GM19193 (cell line): ENCODE results near the gene UNKL.

Experiments used
- POLR2A ChIP-seq: IDR thresholded peaks from 4 replicates; pipeline ENCODE4 v1.6.1; 2011; ENCODE audit not compliant: insufficient read depth, insufficient read length; ENCODE audit errors: extremely low read depth

Gene UNKL

GRCh38 chr16:1351215-1351581 lies 63.3 kb downstream of the UNKL start:
- no peak for TF ChIP-seq POLR2A

DNA sequence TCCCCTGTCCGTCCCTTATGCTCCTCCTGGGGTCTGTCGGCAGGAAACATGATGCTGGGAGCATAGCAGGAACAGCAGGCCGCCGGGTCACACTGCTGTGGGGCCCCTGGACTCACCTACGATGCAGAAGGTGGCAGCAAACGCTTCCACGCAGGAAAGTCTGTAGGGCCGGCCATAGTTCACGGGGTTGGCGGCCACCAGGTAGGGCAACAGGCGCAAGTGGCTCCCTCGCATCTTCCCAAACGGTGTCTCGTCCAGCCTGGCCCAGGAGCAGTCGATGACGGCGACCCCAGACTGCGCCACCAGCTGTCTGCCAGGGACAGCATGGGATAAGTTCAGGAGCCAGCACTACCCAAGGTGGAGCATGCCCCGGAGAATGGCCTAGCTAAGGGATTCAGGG lies 63.8 kb downstream of the UNKL start:
- TF ChIP-seq POLR2A: no peak

DNA sequence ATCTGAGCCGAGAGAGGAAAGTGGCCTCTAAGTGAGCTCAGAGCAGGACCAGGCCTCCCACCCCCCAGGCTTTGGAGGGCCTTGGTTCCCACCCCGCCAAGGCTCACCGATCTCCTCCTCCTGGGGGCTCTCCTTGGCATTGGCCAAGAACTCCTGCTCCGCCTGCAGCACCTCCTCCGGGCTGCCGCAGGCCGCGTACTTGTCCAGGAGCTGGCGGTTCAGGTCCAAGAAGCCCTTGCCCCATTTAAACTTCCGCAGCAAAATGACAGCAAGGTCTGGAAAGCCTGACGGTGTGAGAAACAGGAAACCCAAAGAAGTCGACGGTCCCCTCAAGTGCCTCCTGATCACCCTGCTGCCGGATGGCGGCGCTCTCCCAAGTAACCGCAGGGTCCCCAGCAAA lies 64.6 kb downstream of the UNKL start:
- TF ChIP-seq POLR2A: no peak

DNA sequence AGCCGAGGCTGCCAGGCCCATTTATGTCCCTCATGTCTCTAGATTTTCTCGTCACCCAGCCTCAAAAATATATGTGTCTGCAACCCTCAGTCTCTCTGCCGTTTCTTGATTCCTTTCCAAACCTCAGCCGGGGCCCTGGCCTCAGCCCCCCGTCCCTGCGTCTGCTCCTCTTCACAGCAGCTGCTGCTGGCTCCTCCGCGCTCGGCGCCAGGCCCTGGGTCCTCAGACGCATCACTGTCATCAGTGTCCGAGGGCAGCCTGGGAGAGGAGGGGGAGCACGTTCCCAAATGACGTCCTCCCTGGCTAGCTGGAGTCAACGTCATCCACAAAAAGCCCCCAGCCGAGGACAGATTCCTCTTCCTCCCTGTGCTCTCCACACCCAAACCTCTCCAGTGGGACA lies 65.2 kb downstream of the UNKL start:
- TF ChIP-seq POLR2A: no peak

GRCh38 chr16:1348926-1349325 lies 65.6 kb downstream of the UNKL start:
- TF ChIP-seq POLR2A: no peak

GRCh38 chr16:1348441-1348840 lies 66.1 kb downstream of the UNKL start:
- no peak for TF ChIP-seq POLR2A

DNA sequence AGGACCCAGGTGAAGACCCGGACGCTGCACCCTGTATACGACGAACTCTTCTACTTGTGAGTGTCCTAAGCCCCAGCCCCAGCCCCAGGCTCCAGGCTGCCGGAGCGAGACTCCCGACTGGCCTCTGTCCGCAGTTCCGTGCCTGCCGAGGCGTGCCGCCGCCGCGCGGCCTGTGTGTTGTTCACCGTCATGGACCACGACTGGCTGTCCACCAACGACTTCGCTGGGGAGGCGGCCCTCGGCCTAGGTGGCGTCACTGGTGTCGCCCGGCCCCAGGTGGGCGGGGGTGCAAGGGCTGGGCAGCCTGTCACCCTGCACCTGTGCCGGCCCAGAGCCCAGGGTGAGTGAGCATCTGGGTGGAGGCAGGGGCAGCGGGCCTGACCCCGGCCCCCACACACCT lies 66.5 kb downstream of the UNKL start:
- no peak for TF ChIP-seq POLR2A

GRCh38 chr16:1347286-1347855 lies 67.1 kb downstream of the UNKL start:
- TF ChIP-seq POLR2A: no peak

- no peak for TF ChIP-seq POLR2A
Measured at GRCh38 chr16:1346422-1347285, 67.8 kb downstream of the UNKL start.

DNA sequence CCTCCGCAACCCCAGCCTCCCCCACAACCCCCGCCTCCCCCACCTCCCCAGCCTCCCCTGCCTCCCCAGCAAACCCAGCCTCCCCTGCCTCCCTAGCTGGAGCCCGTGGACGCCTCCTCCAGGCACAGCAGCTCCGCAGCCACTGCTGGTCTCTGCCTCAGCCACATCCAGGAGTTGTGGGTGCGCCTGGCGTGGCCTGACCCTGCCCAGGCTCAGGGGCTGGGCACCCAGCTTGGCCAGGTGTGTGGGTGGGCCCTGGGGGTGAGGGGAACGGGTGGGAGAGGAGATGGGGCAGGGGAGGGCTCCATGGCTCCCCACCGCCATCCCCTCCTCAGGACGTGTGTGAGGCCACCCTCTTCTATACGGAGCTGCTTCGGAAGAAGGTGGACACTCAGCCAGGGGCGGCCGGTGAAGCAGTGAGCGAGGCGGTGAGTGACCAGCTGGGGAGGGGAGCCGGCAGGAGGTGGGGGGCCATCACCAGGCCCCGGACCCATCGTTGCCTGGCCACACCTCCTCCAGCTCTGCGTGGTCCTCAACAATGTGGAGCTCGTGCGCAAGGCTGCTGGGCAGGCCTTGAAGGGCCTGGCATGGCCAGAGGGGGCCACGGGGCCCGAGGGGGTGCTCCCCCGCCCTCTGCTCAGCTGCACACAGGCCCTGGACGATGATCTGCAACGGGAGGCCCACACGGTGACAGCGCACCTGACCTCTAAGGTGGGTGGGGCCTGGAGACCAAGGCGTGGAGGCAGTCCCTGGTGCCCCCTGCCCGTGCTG lies 68.7 kb downstream of the UNKL start:
- no peak for TF ChIP-seq POLR2A

DNA sequence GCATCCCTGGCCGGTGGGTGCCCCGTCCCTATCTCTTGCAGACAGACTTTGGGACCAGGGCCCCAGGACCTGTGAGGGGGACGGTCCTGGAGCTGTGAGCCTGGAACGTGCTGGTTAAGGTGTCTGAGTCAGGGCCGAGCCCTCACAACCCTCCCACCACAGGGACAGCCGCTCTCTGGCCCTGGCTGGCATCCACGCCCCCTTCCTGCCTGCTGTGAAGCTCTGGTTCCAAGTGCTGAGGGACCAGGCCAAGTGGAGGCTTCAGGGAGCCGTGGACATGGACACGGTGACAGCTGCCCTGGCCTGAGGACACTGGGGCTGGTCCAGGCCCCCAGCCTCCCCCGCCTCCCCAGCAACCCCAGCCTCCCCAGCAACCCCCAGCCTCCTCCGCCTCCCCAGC lies 69.4 kb downstream of the UNKL start:
- no peak for TF ChIP-seq POLR2A

DNA sequence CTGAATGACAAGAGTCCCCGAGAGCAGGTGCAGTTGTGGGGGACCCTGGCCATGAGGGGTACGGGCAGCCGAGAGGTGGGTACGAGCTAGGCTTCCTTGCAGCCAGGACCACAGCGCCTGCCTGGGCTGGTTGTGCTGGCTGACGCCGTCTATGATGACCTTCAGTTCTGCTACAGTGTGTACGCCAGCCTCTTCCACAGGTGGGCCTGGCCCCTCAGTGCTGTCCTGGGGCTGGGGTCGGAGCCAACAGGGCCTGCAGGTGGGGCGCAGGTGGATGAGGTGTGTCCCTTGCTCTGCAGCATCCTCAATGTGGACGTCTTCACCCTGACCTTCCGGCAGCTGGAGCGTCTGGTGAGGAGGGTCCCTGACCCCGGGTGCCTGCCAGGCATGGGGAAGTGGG lies 70.0 kb downstream of the UNKL start:
- TF ChIP-seq POLR2A: no peak

DNA sequence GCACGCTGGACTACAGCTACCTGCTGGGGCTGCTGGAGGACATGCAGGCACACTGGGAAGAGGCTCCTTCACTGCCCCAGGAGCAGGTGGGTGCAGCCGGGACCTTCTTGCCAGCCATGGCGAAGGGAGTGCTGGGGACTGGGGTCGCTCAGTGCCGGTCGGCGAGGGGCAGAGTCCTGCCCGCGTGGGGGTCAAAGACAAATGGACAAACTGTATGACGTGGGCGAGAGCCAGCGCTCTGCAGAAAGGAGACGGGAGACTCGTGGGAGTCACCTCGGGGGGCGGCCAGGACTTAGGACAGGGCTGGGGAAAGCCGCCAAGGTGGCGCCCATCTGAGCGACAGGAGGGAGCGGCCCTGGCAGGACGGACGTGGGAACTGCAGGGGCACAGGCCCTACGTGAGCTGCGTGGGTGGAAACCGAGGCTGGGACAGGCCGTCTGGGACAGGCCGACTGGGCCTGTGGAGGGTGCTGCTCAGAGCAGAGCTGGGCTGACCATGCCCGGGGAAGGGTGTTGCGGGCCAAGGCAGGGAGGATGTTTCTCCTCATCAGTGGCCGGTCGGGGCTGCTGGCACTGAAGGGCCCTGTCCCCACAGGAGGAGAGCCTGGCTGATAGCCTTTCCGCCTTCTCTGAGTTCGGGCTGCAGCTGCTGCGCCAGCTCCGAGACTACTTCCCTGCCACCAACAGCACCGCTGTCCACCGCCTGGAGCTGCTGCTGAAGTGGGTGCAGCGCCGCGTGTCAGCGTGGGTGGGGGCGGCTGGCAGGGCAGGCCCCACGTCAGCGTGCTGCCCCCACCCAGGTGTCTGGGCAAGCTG lies 70.9 kb downstream of the UNKL start:
- no peak for TF ChIP-seq POLR2A

DNA sequence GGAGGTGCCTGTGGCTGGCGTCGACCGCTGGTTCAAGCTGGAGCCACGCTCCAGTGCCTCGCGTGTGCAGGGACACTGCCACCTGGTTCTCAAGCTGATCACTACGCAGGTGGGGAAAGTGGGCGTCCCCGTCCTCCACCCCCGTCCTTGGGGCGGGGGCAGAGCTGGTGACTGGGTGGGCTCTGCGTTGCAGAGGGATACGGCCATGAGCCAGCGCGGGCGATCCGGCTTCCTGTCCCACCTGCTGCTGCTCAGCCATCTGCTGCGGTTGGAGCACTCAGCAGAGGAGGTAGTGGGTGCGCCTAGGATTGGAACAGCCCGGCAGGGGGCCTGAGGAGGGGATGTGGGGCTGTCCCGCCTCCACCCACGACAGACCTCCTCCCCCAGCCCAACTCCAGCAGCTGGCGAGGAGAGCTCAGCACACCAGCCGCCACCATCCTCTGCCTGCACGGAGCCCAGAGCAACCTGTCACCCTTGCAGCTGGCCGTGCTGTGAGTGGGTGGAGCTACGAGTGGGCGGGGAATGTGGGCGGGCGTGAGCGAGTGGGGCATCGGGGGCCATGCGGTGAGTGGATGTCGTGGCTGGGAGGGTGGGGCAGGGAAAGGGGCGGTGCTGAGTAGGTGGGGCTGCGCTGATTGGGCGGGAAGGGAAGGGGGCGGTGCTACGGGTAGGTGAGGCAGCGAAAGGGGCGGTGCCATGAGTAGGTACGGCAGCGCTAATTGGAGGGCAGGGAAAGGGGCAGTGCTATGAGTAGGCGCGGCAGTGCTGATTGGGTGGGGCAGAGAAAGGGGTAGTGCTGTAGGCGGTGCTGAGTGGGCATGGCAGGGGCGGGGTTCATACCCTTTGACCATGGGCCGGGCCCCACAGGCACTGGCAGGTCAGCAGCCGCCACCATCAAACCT lies 71.7 kb downstream of the UNKL start:
- TF ChIP-seq POLR2A: no peak
